Measurements from ENCODE around the gene SLC24A3.

DNA sequence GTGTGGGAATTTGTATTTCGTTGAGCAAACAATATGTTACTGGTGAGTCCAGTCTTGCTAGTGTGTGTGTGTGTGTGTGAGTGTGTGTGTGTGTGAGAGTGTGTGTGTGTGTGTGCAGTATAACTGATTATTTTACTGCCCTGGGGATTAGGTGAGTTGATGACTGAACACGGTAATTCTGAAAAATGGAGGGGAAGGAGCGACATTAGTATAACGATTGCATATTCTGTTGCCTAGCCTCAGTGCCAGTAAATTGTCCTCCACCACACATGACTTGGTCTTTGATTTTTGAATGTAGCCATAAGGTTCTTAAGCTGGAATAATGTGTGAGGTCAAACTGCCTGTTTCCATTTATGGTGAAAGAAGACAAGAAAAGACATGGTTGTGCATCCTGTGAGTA lies 121.1 kb downstream of the SLC24A3 start:
- TF ChIP-seq, protein P1, sequence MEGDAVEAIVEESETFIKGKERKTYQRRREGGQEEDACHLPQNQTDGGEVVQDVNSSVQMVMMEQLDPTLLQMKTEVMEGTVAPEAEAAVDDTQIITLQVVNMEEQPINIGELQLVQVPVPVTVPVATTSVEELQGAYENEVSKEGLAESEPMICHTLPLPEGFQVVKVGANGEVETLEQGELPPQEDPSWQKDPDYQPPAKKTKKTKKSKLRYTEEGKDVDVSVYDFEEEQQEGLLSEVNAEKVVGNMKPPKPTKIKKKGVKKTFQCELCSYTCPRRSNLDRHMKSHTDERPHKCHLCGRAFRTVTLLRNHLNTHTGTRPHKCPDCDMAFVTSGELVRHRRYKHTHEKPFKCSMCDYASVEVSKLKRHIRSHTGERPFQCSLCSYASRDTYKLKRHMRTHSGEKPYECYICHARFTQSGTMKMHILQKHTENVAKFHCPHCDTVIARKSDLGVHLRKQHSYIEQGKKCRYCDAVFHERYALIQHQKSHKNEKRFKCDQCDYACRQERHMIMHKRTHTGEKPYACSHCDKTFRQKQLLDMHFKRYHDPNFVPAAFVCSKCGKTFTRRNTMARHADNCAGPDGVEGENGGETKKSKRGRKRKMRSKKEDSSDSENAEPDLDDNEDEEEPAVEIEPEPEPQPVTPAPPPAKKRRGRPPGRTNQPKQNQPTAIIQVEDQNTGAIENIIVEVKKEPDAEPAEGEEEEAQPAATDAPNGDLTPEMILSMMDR (IDR thresholded peaks at IDR 0.05), result no peak
- no peak for TF ChIP-seq POLR2A (IDR thresholded peaks at IDR 0.05)

Measured in heart left ventricle (tissue), 13 donors.